Keratinocyte (primary cell): Measurements from ENCODE around the gene LRRC4C. TPM values are rescaled to one million over a fixed set of nuclear protein-coding genes. Genes with fewer than 3 reads are reported as not detected.

Experiments used
- DNase-seq: peaks from one replicate; pipeline ENCODE4 v3.0.0-alpha.2; 2011; ENCODE audit warnings: low read depth, missing footprints, low spot score
- FAIRE-seq: peaks from 2 replicates; lab custom pipeline; 2011; peaks lifted over from hg19 to GRCh38; lab: Jason Lieb, UNC
- H2AFZ ChIP-seq: 2 replicates; pipeline ENCODE4 v1.6.0; 2012; ENCODE audit warnings: low read length, control low read depth, inconsistent platforms; ENCODE audit not compliant: control insufficient read depth
- H3K27ac ChIP-seq: 2 replicates; pipeline ENCODE4 v1.5.1; 2011; ENCODE audit warnings: low read length; ENCODE audit not compliant: control insufficient read depth, insufficient read depth
- H3K27me3 ChIP-seq: 3 replicates; pipeline ENCODE4 v1.6.0; 2011; ENCODE audit warnings: low read length; ENCODE audit not compliant: control insufficient read depth, insufficient read depth; ENCODE audit errors: extremely low read depth
- H3K36me3 ChIP-seq, 2 experiments: 2 replicates in 1 of 2; 3 replicates in 1 of 2; pipeline ENCODE4 v1.5.1; 2011; ENCODE audit warnings: low read length in 2 of 2, mild to moderate bottlenecking in 1 of 2; ENCODE audit not compliant: control insufficient read depth in 2 of 2, insufficient read depth in 2 of 2; ENCODE audit errors: extremely low read depth in 1 of 2
- H3K4me1 ChIP-seq: 3 replicates; pipeline ENCODE4 v1.5.1; 2011; ENCODE audit warnings: low read length; ENCODE audit not compliant: control insufficient read depth, insufficient read depth; ENCODE audit errors: extremely low read depth
- H3K4me2 ChIP-seq: 3 replicates; pipeline ENCODE4 v1.6.0; 2011; ENCODE audit warnings: low read depth, low read length; ENCODE audit not compliant: control insufficient read depth, insufficient read depth; ENCODE audit errors: extremely low read depth
- H3K4me3 ChIP-seq, 3 experiments: fragments of 200-600 bp in 1 of 3; sonication (generic) in 1 of 3; 2 replicates in 2 of 3; 3 replicates in 1 of 3; pipeline ENCODE4 v1.5.1; 2011 to 2016; ENCODE audit warnings: low read length in 3 of 3, mild to moderate bottlenecking in 3 of 3, control low read depth in 2 of 3, inconsistent platforms in 1 of 3, low read depth in 1 of 3, mixed read lengths in 1 of 3, mixed run types in 1 of 3, moderate library complexity in 1 of 3; ENCODE audit not compliant: control insufficient read depth in 2 of 3, insufficient read depth in 2 of 3; ENCODE audit errors: extremely low read depth in 1 of 3
- H3K79me2 ChIP-seq: 2 replicates; pipeline ENCODE4 v1.6.0; 2012; ENCODE audit warnings: low read length; ENCODE audit not compliant: control insufficient read depth, insufficient read depth
- H3K9ac ChIP-seq: 3 replicates; pipeline ENCODE4 v1.6.0; 2011; ENCODE audit warnings: low read length; ENCODE audit not compliant: control insufficient read depth, insufficient read depth; ENCODE audit errors: extremely low read depth
- H3K9me1 ChIP-seq: 3 replicates; pipeline ENCODE4 v1.6.0; 2011; ENCODE audit warnings: low read length; ENCODE audit not compliant: control insufficient read depth, insufficient read depth; ENCODE audit errors: extremely low read depth
- H3K9me3 ChIP-seq: 2 replicates; pipeline ENCODE4 v1.5.1; 2012; ENCODE audit warnings: low read depth, low read length; ENCODE audit not compliant: control insufficient read depth
- H4K20me1 ChIP-seq: 3 replicates; pipeline ENCODE4 v1.6.0; 2011; ENCODE audit warnings: low read length; ENCODE audit not compliant: control insufficient read depth, insufficient read depth; ENCODE audit errors: extremely low read depth
- EZH2 ChIP-seq: IDR thresholded peaks from one replicate; pipeline ENCODE4 v1.6.1; 2012; ENCODE audit warnings: inconsistent platforms, mild to moderate bottlenecking, low read length, moderate library complexity
- dilution Hi-C: fragments of 300-500 bp; cut with MboI; formaldehyde crosslinking; loops from one replicate; pipeline ENCODE4 v1.7.0; 2020; ENCODE audit warnings: low sequenced_read_pairs; ENCODE audit not compliant: extremely low pct_ligation_motif_present
- polyA plus RNA-seq, 5 experiments: library from polyadenylated mRNA; depleted of rRNA in 3 of 5; stranded (reverse) in 3 of 5; stranded (forward) in 1 of 5; unstranded in 1 of 5; fragments of >200 nt; gene quantifications; 1 replicate in 1 of 5; 2 replicates in 3 of 5; 3 replicates in 1 of 5; pipeline versions ENCODE4 v1.2.1 to v1.2.3, GENCODE V29; 2011 to 2012; ENCODE audit warnings: missing spikeins in 2 of 5, low read depth in 1 of 5, low replicate concordance in 1 of 5
- TF ChIP-seq, protein P1 (sequence below), 3 experiments: IDR thresholded peaks in 1 of 3; conservative IDR thresholded peaks in 1 of 3; optimal IDR thresholded peaks in 1 of 3; 2 replicates in 2 of 3; 3 replicates in 1 of 3; pipeline versions ENCODE3 to v1.5.1; 2011; ENCODE audit warnings: low read length in 3 of 3, mild to moderate bottlenecking in 3 of 3, moderate library complexity in 2 of 3, control low read depth in 1 of 3, inconsistent platforms in 1 of 3; ENCODE audit not compliant: insufficient read depth in 2 of 3; ENCODE audit errors: extremely low read depth in 1 of 3

LRRC4C gene
- polyA plus RNA-seq, 1 donor (not counting 4 experiments of a cell fraction or from before 2014, with no cell fraction given) = not detected

DNA sequence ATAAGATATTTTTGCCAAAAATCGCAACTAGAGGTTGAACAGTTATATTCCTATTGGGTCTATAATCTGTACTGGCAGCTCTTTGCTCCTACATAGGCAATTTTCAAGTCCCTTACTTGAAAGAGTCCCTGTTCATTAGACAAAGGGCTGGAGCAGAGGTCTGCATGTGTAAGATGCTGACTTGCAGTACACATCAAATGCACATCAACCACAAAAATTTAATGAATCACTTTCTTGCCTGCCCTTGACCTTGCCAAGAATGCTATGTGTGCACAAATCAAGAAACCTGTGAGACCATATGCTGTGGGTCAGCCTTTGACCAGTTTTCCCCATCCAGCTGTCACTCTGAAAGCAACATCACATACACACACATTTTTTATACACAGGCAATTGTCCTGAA lies 661.5 kb downstream of the LRRC4C start:
- Histone ChIP-seq H3K27me3 (no peaks in the 10 kb centered on the region), H3K4me1 (no peaks in the 10 kb centered on the region), H3K9me1 (no peaks in the 10 kb centered on the region), H3K36me3 (no peaks in the 10 kb centered on the region), H3K27ac (no peak overlapping the region), H2AFZ (no peak overlapping the region), H3K9me3 (peaks cover 2% of the 10 kb centered on the region), H3K4me2 (no peak overlapping the region), H4K20me1 (no peaks in the 10 kb centered on the region), H3K9ac (no peak overlapping the region), H3K4me3 (no peak overlapping the region), H3K79me2 (no peaks in the 10 kb centered on the region)
- DNase-seq (no peak), FAIRE-seq (no peak)
- dilution Hi-C loops = no loop called here
- TF ChIP-seq, protein P1, sequence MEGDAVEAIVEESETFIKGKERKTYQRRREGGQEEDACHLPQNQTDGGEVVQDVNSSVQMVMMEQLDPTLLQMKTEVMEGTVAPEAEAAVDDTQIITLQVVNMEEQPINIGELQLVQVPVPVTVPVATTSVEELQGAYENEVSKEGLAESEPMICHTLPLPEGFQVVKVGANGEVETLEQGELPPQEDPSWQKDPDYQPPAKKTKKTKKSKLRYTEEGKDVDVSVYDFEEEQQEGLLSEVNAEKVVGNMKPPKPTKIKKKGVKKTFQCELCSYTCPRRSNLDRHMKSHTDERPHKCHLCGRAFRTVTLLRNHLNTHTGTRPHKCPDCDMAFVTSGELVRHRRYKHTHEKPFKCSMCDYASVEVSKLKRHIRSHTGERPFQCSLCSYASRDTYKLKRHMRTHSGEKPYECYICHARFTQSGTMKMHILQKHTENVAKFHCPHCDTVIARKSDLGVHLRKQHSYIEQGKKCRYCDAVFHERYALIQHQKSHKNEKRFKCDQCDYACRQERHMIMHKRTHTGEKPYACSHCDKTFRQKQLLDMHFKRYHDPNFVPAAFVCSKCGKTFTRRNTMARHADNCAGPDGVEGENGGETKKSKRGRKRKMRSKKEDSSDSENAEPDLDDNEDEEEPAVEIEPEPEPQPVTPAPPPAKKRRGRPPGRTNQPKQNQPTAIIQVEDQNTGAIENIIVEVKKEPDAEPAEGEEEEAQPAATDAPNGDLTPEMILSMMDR (optimal IDR thresholded peaks at IDR 0.05 in 1 of 3, IDR thresholded peaks at IDR 0.05 in 1 of 3, conservative IDR thresholded peaks at IDR 0.05 in 1 of 3; ENCODE audit: extremely low read depth in 1 of 3, insufficient read depth in 2 of 3, low read length in 3 of 3) = no peak
- TF ChIP-seq EZH2 = no peak

DNA sequence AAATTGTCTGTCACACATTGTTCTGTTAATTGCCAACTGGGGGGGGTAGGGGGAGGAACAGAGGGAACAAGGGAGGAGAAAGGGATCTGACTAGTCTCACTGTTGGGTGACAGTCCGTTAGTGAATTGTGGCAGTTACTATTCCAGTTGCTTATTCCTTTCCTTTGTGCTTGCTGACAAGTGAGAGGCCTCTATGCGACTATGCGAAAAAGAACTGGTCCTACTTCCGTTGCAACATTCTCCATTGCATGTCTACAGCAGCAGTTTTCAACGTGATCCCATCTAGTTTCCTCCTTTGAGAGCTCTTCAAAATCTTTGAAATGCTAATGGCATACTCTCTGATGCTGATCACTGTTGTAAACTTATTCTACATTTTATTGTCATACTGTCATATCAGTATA lies 672.2 kb downstream of the LRRC4C start:
- H3K9me1 ChIP-seq = no peaks in the 10 kb centered on the region
- no peaks in the 10 kb centered on the region for H3K4me1 ChIP-seq
- no peak overlapping the region for H3K9ac ChIP-seq
- no peaks in the 10 kb centered on the region for H3K27me3 ChIP-seq
- DNase-seq = no peak
- dilution Hi-C loops = no loop called here
- H3K9me3 ChIP-seq = no peaks in the 10 kb centered on the region
- no peak overlapping the region for H3K4me2 ChIP-seq
- H3K27ac ChIP-seq = no peak overlapping the region
- H3K36me3 ChIP-seq = no peaks in the 10 kb centered on the region
- FAIRE-seq = no peak
- no peaks in the 10 kb centered on the region for H4K20me1 ChIP-seq
- TF ChIP-seq EZH2 = no peak
- TF ChIP-seq, protein P1 (optimal IDR thresholded peaks at IDR 0.05 in 1 of 3, IDR thresholded peaks at IDR 0.05 in 1 of 3, conservative IDR thresholded peaks at IDR 0.05 in 1 of 3; ENCODE audit: extremely low read depth in 1 of 3, insufficient read depth in 2 of 3, low read length in 3 of 3) = no peak
- no peaks in the 10 kb centered on the region for H3K79me2 ChIP-seq
- no peak overlapping the region for H2AFZ ChIP-seq
- no peak overlapping the region for H3K4me3 ChIP-seq
